Adipose tissue (tissue), 3 donors: Measurements from ENCODE around the gene DRC7. TPM values are rescaled to one million over a fixed set of nuclear protein-coding genes. Genes with fewer than 3 reads are reported as not detected.

Source experiments
- H3K27ac ChIP-seq: one replicate; pipeline ENCODE4 v1.5.1; 2013; ENCODE audit warnings: low read depth, low read length
- WGBS, 3 donors: extraction: QIAGEN DNeasy Blood & Tissue Kit; methylation state at CpG; one replicate each; pipeline ENCODE4 v1.1.7; 2013; 5-methylcytosine and 5-hydroxymethylcytosine counted together
- polyA plus RNA-seq, 3 donors: library from polyadenylated mRNA; stranded (reverse); fragments of 200-250 nt; gene quantifications; one replicate each; pipeline ENCODE4 v1.2.3, GENCODE V29; 2013
- donor health status: healthy with polysubstance abuse.
- donor health status: Bipolar disorder and iron deficiency.
- donor health status: healthy.

DRC7 gene
- polyA plus RNA-seq, 3 donors = 0.18 to 0.24 TPM; not detected in 1

DNA sequence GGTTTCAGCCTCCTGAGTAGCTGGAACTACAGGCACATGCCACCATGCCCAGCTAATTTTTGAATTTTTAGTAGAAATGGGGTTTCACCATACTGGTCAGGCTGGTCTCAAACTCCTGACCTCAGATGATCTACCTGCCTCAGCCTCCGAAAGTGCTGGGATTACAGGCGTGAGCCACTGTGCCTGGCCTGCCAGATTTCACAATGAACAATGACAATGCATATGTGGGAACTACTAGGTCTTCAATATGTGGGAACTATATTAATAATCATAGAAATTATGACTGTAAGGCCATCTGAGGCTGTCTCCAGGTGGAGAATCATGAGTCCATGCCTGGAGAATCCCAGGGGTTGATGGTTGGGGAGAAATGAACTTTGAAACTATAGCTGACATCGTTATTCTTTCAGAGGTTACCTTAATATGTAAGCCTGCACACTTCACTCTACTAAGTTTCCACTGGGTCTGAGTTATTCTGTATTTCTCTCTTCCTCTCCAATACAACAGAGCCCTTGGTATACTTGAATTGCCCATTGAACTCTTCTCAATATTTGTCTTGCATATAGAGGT lies 7.2 kb upstream of the DRC7 start:
- WGBS, 3 donors = 62 to 87% (median 80%) methylated on average over 3 of the region's 3 CpGs

DNA sequence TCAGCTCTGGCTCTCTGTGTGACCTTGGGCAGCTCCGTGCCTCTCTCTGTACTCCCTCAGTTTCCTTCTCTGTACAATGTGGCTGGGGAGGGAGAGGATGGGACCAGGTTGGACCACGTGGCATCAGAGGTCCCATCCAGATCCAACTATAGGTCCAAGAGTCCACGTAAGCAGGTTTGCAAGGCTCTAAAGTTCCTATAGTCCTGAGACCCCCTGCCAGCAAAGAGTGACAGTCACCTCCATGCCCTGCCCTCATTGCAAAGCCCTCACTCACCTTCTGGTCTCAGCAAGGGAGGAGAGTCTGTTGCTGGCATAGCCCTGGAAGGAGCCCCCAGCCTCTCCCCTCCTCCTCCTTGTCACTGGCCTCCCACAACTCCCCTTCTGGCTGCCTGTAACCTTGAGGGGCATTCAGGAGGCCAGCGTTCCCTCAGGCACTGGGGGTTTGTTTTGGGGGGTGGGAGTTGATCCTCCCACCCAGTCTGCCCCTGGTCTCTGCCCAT lies 6.1 kb upstream of the DRC7 start:
- H3K27ac ChIP-seq = no peak overlapping the region
- 66 to 77% (median 69%) methylated on average over 4 of the region's 4 CpGs for WGBS, 3 donors

More for the DNA sequence above, 7.2 kb upstream of the DRC7 start:
- H3K27ac ChIP-seq = no peak overlapping the region

- WGBS, 3 donors = 30 to 40% (median 30%) methylated on average over 13 to 15 of the region's 15 CpGs
- H3K27ac ChIP-seq = no peak overlapping the region
Measured at GRCh38 chr16:57688987-57689761, 5.4 kb upstream of the DRC7 start.

GRCh38 chr16:57689762-57690558 lies 4.6 kb upstream of the DRC7 start:
- whole genome bisulfite sequencing, 3 donors = 26 to 71% (median 32%) methylated on average over 13 of the region's 13 CpGs
- no peak overlapping the region for H3K27ac ChIP-seq

- 63 to 90% (median 64%) methylated on average over 4 of the region's 4 CpGs for WGBS, 3 donors
- H3K27ac ChIP-seq = no peak overlapping the region
Measured at GRCh38 chr16:57690782-57691471, 3.7 kb upstream of the DRC7 start.

DNA sequence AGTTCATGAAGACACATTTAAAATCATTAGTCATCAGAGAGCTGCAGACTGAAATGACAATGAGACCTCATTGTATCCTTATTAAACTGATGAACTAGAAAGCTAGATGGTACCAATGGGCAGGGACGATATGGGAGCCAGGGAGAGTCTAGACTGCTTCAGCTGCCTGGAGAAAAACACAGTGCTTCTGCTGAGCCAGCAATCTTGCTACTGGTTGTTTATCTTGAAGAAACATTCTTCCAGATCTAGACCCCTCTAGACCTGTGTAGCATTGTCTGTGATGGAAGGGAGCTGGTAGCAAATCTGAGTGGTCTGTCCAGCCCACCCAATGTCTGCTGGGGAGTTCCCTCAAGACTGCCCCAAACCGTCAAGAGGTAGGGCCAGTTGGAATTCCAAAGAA lies 2.0 kb upstream of the DRC7 start:
- WGBS, 3 donors = 55 to 71% (median 63%) methylated on average over 2 of the region's 2 CpGs
- no peak overlapping the region for H3K27ac ChIP-seq

DNA sequence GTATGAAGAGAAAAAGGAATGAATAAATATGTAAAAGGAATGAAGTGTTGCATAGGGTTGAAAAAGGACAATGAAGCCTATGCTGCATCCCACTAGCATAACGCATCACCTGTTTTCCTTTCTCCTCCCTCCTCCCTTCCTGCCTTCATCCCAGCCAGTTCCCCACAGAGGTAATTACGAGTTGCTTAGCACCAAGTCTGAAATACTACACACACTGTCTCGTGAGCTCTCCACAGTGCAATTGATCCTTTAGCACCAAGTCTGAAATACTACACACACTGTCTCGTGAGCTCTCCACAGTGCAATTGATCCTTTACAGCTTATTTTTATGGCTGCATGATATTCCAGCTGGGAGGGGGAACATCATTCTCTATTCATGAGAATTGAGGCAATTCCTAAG lies 1.1 kb upstream of the DRC7 start:
- 66 to 79% (median 70%) methylated on average over 4 of the region's 4 CpGs for WGBS, 3 donors
- no peak overlapping the region for H3K27ac ChIP-seq

- no peak overlapping the region for H3K27ac ChIP-seq
- 25 to 65% (median 61%) methylated on average over 10 of the region's 10 CpGs for WGBS, 3 donors
Measured at GRCh38 chr16:57694231-57694724, 328 bp upstream of the DRC7 start.

GRCh38 chr16:57695680-57696069 lies 1.1 kb downstream of the DRC7 start:
- no peak overlapping the region for H3K27ac ChIP-seq
- WGBS, 3 donors = 66 to 76% (median 68%) methylated on average over 5 of the region's 5 CpGs

DNA sequence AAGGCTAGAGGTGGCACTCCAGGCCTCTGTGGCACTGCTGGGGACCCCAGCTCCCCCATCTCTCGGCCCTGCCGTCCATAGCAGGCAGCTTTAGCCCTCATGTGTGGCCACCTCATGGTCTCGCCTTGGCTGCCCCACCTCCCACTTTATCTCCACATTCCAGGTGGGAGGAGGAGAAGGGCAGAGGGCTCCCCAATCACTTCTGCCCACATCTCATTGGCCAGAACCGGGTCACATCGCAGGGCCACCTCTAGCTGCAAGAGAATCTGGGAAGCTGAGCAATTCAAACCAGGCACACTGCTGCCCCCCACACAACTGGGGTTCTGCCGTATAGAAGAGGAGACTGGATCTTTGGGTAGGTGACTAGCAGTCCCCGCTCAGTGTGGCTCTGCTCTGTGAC lies 1.6 kb downstream of the DRC7 start:
- 85 to 94% (median 91%) methylated on average over 7 of the region's 7 CpGs for WGBS, 3 donors
- no peak overlapping the region for H3K27ac ChIP-seq

DNA sequence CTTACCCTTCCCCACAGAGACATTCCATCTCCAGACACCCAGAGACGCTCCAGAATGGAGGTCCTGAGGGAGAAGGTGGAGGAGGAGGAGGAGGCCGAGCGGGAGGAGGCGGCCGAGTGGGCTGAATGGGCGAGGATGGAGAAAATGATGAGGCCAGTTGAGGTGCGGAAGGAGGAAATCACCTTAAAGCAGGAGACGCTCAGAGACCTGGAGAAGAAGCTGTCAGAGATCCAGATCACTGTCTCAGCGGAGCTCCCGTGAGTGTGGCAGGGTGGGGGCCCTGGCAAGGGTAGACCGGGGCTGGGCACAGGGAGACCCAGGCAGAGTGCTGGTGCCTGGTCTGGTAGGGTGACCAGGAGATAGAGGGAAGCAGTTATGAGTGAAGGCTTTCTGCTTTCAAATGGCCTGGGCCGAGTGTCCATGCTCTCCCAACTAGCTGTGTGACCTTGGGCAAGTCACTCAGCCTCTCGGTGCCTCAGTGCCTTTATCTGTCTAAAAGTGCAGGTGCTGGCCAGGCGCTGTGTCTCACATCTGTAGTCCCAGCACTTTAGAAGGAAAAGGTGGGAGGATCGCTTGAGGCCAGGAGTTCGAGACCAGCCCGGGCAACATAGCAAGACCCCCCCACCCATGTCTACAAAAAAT lies 3.4 kb downstream of the DRC7 start:
- 82 to 92% (median 90%) methylated on average over 17 of the region's 17 CpGs for WGBS, 3 donors
- H3K27ac ChIP-seq = no peak overlapping the region

- WGBS, 3 donors = 85 to 89% (median 85%) methylated on average over 16 of the region's 16 CpGs
- H3K27ac ChIP-seq = no peak overlapping the region
Measured at GRCh38 chr16:57698812-57699405, 4.3 kb downstream of the DRC7 start.

- H3K27ac ChIP-seq = no peak overlapping the region
- 75 to 91% (median 76%) methylated on average over 3 of the region's 3 CpGs for WGBS, 3 donors
Measured at GRCh38 chr16:57699481-57699880, 4.9 kb downstream of the DRC7 start.

DNA sequence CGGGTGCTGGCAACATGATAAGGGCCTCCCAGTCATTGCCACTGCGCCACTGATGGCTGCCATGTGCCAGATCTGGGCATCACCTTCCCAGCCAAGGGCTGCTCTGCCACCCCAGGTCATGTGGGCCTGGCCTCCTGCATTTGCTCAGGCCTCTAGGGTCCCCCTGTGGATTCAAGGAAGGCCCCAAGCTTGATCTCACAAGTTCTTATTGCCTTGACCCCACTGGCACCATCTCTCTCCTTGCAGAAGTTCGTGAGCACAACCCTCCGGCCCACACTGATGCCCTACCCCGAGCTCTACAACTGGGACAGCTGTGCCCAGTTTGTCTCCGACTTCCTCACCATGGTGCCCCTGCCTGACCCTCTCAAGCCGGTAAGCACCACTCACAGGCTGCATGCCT lies 5.3 kb downstream of the DRC7 start:
- 91 to 95% (median 94%) methylated on average over 7 of the region's 7 CpGs for WGBS, 3 donors
- H3K27ac ChIP-seq = no peak overlapping the region

- no peak overlapping the region for H3K27ac ChIP-seq
- 43 to 67% (median 65%) methylated on average over 10 of the region's 10 CpGs for WGBS, 3 donors
Measured at GRCh38 chr16:57700781-57701551, 6.4 kb downstream of the DRC7 start.

DNA sequence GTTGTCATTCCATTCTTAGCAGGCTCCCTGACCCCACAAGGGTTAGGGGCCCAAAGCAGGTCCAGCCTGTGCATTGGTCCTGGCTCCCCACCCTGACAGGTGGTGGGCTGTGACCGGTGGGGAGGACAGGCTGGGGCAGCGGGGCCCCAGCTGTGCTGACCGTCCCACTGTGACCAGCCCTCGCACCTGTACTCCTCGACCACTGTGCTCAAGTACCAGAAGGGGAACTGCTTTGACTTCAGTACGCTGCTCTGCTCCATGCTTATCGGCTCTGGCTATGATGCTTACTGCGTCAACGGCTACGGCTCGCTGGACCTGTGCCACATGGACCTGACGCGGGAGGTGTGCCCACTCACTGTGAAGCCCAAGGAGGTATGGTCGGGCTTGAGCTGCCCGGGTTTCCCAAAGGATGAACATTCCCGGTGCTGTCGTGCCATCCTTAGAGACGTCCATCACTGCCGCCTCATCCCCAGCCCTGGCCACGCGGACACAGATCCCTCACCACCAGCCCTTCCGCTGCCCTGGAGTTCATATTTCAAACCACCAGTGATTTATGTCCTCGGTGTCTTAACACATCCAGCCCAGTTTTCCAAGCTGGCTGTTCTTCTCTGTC lies 7.3 kb downstream of the DRC7 start:
- H3K27ac ChIP-seq = no peak overlapping the region
- WGBS, 3 donors = 73 to 83% (median 74%) methylated on average over 23 of the region's 23 CpGs
